Adrenal gland (tissue), 12 donors: ENCODE measurements around the gene CRTAP. TPM values are rescaled to one million over a fixed set of nuclear protein-coding genes. Genes with fewer than 3 reads are reported as not detected.

Experiments
- DNase-seq, 7 donors: peaks; one replicate each; pipeline ENCODE4 v3.0.0-alpha.2; 2019 to 2020
- H3K27ac ChIP-seq, 5 donors: fragments of 200-600 bp; sonication (generic) in 4 of 5; 1 replicate in 3 of 5; 2 replicates in 2 of 5; pipeline versions ENCODE4 v1.5.1 to v1.8.0; 2016 to 2020; ENCODE audit warnings: mild to moderate bottlenecking in 1 of 5
- H3K27me3 ChIP-seq: fragments of 200-600 bp; 2 replicates; pipeline ENCODE4 v1.8.0; 2021
- H3K36me3 ChIP-seq, 2 donors: fragments of 200-600 bp; replicated peaks in 1 of 2; 1 replicate in 1 of 2; 2 replicates in 1 of 2; pipeline versions ENCODE4 v1.5.1 to v1.8.0; 2018 to 2022
- H3K4me1 ChIP-seq, 2 donors: fragments of 200-600 bp; replicated peaks in 1 of 2; 1 replicate in 1 of 2; 2 replicates in 1 of 2; pipeline versions ENCODE4 v1.5.1 to v1.8.0; 2018 to 2021
- H3K4me3 ChIP-seq, 4 donors: fragments of 200-600 bp; sonication (generic) in 3 of 4; one replicate each; pipeline ENCODE4 v1.5.1; 2016 to 2018
- H3K9me3 ChIP-seq, 3 donors: fragments of 200-600 bp; sonication (generic) in 1 of 3; replicated peaks in 1 of 3; 1 replicate in 2 of 3; 2 replicates in 1 of 3; pipeline versions ENCODE4 v1.5.1 to v1.8.0; 2016 to 2021
- POLR2A ChIP-seq, 2 donors: fragments of 450-650 bp; IDR thresholded peaks; one replicate each; pipeline ENCODE4 v1.6.1; 2017; ENCODE audit warnings: antibody characterized with exemption in 2 of 2, mild to moderate bottlenecking in 2 of 2, moderate library complexity in 1 of 2
- WGBS, 4 donors: extraction: QIAGEN DNeasy Blood & Tissue Kit in 2 of 4; methylation state at CpG; one replicate each; pipeline versions ENCODE4 v1.1.5 to v1.1.7; 2013 to 2017; 5-methylcytosine and 5-hydroxymethylcytosine counted together
- intact Hi-C, 2 donors: fragments of 100-400 bp; cut with DNase I; formaldehyde crosslinking; loops; one replicate each; pipeline versions ENCODE4 v1.14.1 to v1.15.0; 2022 to 2023
- polyA plus RNA-seq, 3 donors: library from polyadenylated mRNA; stranded (reverse); fragments of 200-250 nt in 2 of 3; fragments of 350-450 nt in 1 of 3; fragmentation: Illumina TruSeq in 1 of 3; extraction: RNeasy Lipid Tissue Mini Kit (QIAGEN cat#74804) in 1 of 3; gene quantifications; one replicate each; pipeline ENCODE4 v1.2.3, GENCODE V29; 2013 to 2014
- total RNA-seq, 9 donors: library from RNA; depleted of rRNA in 4 of 9; stranded (reverse); fragments of >200 nt in 4 of 9; fragments of 120-200 nt in 1 of 9; fragmentation: NEBNext Ultra II Directional in 1 of 9; extraction: Animal tissue kit (Norgen Biotek cat#: 25700) in 1 of 9; gene quantifications; one replicate each; pipeline versions ENCODE4 v1.1.0 to v1.2.4, GENCODE V29; 2013 to 2023
- TF ChIP-seq, protein P1 (sequence below), 6 experiments: fragments of 450-650 bp in 4 of 6; fragments of 200-600 bp in 2 of 6; sonication (generic) in 1 of 6; IDR thresholded peaks; 1 replicate in 5 of 6; 2 replicates in 1 of 6; pipeline versions ENCODE4 v1.5.1 to v1.8.0; 2016 to 2021; ENCODE audit warnings: antibody characterized with exemption in 6 of 6, mild to moderate bottlenecking in 2 of 6, moderate library complexity in 1 of 6
- donor health status: healthy with polysubstance abuse.
- donor health status: Bipolar disorder and iron deficiency.
- donor health status: DM: yes; HTN: yes; CAD: no.
- donor health status: DM: no; HTN: no; CAD: no.
- donor health status: DM: no; HTN: no; CAD: no.
- donor health status: DM: yes; HTN: yes; CAD: no.

The CRTAP gene
- total and polyA plus RNA-seq, 12 donors: 64.5 to 677 (median 282) TPM

GRCh38 chr3:33124638-33125037 is 10.8 kb downstream of the CRTAP start:
- H3K36me3 ChIP-seq: peaks cover 0 to 52% of the 10 kb centered on the region in 2 donors
- H3K27me3 ChIP-seq: no peaks in the 10 kb centered on the region
- 56 to 86% (median 62%) methylated on average over 1 of the region's 1 CpG; no CpG with 5 or more reads in 1 of the 4 donors for WGBS, 4 donors
- intact Hi-C loops: loop anchor here in 1 of 2 donors (5.0 kb wide), 1 partner anchor 253 kb away; no protein-coding TSS in a partner anchor
- DNase-seq: no peak
- TF ChIP-seq POLR2A (IDR thresholded peaks at IDR 0.05): no peak
- TF ChIP-seq, protein P1, sequence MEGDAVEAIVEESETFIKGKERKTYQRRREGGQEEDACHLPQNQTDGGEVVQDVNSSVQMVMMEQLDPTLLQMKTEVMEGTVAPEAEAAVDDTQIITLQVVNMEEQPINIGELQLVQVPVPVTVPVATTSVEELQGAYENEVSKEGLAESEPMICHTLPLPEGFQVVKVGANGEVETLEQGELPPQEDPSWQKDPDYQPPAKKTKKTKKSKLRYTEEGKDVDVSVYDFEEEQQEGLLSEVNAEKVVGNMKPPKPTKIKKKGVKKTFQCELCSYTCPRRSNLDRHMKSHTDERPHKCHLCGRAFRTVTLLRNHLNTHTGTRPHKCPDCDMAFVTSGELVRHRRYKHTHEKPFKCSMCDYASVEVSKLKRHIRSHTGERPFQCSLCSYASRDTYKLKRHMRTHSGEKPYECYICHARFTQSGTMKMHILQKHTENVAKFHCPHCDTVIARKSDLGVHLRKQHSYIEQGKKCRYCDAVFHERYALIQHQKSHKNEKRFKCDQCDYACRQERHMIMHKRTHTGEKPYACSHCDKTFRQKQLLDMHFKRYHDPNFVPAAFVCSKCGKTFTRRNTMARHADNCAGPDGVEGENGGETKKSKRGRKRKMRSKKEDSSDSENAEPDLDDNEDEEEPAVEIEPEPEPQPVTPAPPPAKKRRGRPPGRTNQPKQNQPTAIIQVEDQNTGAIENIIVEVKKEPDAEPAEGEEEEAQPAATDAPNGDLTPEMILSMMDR (IDR thresholded peaks at IDR 0.05): no peak
- no peak overlapping the region for H3K4me3 ChIP-seq
- H3K4me1 ChIP-seq: peaks cover 0 to 3% of the 10 kb centered on the region in 2 donors
- H3K9me3 ChIP-seq: no peaks in the 10 kb centered on the region
- H3K27ac ChIP-seq: no peak overlapping the region

- 85 to 94% (median 91%) methylated on average over 3 of the region's 3 CpGs for WGBS, 4 donors
- no peak overlapping the region for H3K4me3 ChIP-seq
- no peaks in the 10 kb centered on the region for H3K9me3 ChIP-seq
- TF ChIP-seq POLR2A (IDR thresholded peaks at IDR 0.05): no peak
- TF ChIP-seq, protein P1 (IDR thresholded peaks at IDR 0.05): no peak
- DNase-seq: no peak
- H3K27ac ChIP-seq: no peak overlapping the region
- H3K4me1 ChIP-seq: no peaks in the 10 kb centered on the region
- intact Hi-C loops: loop anchor here in 1 of 2 donors (5.0 kb wide), 1 partner anchor 251 kb away; no protein-coding TSS in a partner anchor
- H3K27me3 ChIP-seq: no peaks in the 10 kb centered on the region
- H3K36me3 ChIP-seq: peaks cover 0 to 57% of the 10 kb centered on the region in 2 donors
Measured at GRCh38 chr3:33125840-33126239, 12.0 kb downstream of the CRTAP start.

DNA sequence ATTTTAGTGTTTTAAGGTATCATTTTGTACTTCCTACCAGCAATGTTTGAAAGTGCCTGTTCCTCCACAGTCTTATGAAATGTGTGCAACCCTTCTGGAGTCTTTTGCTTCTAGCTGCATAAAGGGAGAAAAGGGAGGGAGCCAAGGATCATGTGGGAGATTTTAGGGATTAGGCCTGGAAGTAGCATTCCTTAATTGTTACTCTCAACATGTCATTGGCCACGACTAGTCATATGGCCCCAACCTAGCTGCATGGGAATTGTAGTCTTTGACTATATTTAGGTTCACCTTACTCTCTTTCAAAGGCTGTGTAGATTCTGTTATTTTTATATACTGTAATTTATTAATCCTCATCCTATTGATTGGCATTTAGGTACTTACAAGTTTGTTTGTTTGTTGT is 14.9 kb downstream of the CRTAP start:
- intact Hi-C loops: loop anchor here in 1 of 2 donors (5.0 kb wide), 1 partner anchor 249 kb away; no protein-coding TSS in a partner anchor
- TF ChIP-seq POLR2A (IDR thresholded peaks at IDR 0.05): no peak
- TF ChIP-seq, protein P1 (IDR thresholded peaks at IDR 0.05): no peak
- peaks cover 0 to 74% of the 10 kb centered on the region in 2 donors for H3K36me3 ChIP-seq
- no peaks in the 10 kb centered on the region for H3K4me1 ChIP-seq
- no peak for DNase-seq
- H3K4me3 ChIP-seq: no peak overlapping the region
- H3K9me3 ChIP-seq: no peaks in the 10 kb centered on the region
- no peak overlapping the region for H3K27ac ChIP-seq
- WGBS, 4 donors: 50 to 70% (median 56%) methylated on average over 1 of the region's 1 CpG
- H3K27me3 ChIP-seq: no peaks in the 10 kb centered on the region

DNA sequence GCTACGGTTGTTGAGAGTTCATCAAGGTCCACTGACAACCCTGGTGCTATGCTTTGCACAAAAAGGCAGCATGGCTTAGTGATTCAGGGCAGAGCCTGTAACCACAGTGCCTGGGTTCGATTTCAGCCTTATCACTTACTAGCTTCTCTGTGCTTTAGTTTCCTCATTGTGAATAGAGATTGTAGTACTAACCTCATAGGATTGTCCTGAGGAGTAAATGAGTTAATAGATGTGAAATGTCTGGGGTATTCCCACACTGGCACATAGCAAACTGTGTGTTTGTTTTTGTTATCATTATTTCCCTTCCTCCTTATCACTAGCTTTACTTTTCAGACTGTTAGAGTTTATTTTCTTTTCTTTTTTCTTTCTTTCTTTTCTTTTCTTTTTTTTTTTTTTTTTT is 16.3 kb downstream of the CRTAP start:
- no peak overlapping the region for H3K27ac ChIP-seq
- H3K27me3 ChIP-seq: no peaks in the 10 kb centered on the region
- no peak for TF ChIP-seq POLR2A (IDR thresholded peaks at IDR 0.05)
- TF ChIP-seq, protein P1 (IDR thresholded peaks at IDR 0.05): no peak
- intact Hi-C loops: loop anchor here in 1 of 2 donors (5.0 kb wide), 1 partner anchor 242 kb away; no protein-coding TSS in a partner anchor
- H3K9me3 ChIP-seq: no peaks in the 10 kb centered on the region
- no peak for DNase-seq
- no peak overlapping the region for H3K4me3 ChIP-seq
- H3K36me3 ChIP-seq: peaks cover 0 to 76% of the 10 kb centered on the region in 2 donors
- 65 to 76% (median 70%) methylated on average over 2 of the region's 2 CpGs for WGBS, 4 donors
- no peaks in the 10 kb centered on the region for H3K4me1 ChIP-seq
